SK-N-SH (cell line): ENCODE results near the gene NTN1. TPM values are rescaled to one million over a fixed set of nuclear protein-coding genes. Genes with fewer than 3 reads are reported as not detected.

Experiments
- CTCF ChIA-PET: fragments of 300-600, 350-600 bp; formaldehyde crosslinking; extraction: SDS; loops from one replicate; lab custom pipeline; 2021; lab: Yijun Ruan, JAX
- POLR2A ChIA-PET: fragments of 350-600 bp; sonication (Branson Sonifier 250); formaldehyde crosslinking; extraction: SDS; loops from one replicate; lab custom pipeline; 2020; ENCODE audit warnings: antibody characterized with exemption, inconsistent platforms; lab: Yijun Ruan, JAX
- DNase-seq: peaks from one replicate; pipeline ENCODE4 v3.0.0; 2012
- H2AFZ ChIP-seq: fragments of 200-600 bp; sonication (generic); 2 replicates; pipeline ENCODE4 v1.8.1; 2016; ENCODE audit warnings: antibody characterized with exemption, mild to moderate bottlenecking, low read depth
- H3F3A ChIP-seq: fragments of 200-600 bp; sonication (generic); replicated peaks from 2 replicates; pipeline ENCODE3; 2016; ENCODE audit warnings: antibody characterized with exemption, mild to moderate bottlenecking; ENCODE audit not compliant: insufficient read depth
- H3K27ac ChIP-seq, 2 experiments: fragments of 200-500 bp in 1 of 2; fragments of 200-600 bp in 1 of 2; sonication (Bioruptor generic) in 1 of 2; sonication (generic), shearing (Covaris generic) in 1 of 2; 2 replicates each; pipeline versions ENCODE4 v1.5.1 to v1.6.1; 2014 to 2016; ENCODE audit warnings: low read depth in 2 of 2, inconsistent platforms in 1 of 2, low read length in 1 of 2, mild to moderate bottlenecking in 1 of 2, mixed read lengths in 1 of 2
- H3K27me3 ChIP-seq: fragments of 200-600 bp; sonication (generic), shearing (Covaris generic); 2 replicates; pipeline ENCODE4 v1.6.1; 2016; ENCODE audit warnings: mixed run types; ENCODE audit not compliant: insufficient read depth
- H3K36me3 ChIP-seq, 2 experiments: fragments of 200-500 bp in 1 of 2; fragments of 200-600 bp in 1 of 2; sonication (Bioruptor generic) in 1 of 2; sonication (generic) in 1 of 2; replicated peaks in 1 of 2; 2 replicates each; pipeline versions ENCODE3 to v1.5.1; 2014 to 2016; ENCODE audit warnings: low read length in 1 of 2, mild to moderate bottlenecking in 1 of 2; ENCODE audit not compliant: insufficient read depth in 2 of 2, control insufficient read depth in 1 of 2
- H3K4me1 ChIP-seq, 2 experiments: fragments of 200-500 bp in 1 of 2; fragments of 200-600 bp in 1 of 2; sonication (Bioruptor generic) in 1 of 2; sonication (generic), shearing (Covaris generic) in 1 of 2; 2 replicates each; pipeline versions ENCODE4 v1.5.1 to v1.6.1; 2014 to 2016; ENCODE audit warnings: low read depth in 1 of 2, low read length in 1 of 2, mixed run types in 1 of 2; ENCODE audit not compliant: insufficient read depth in 2 of 2, control insufficient read depth in 1 of 2
- H3K4me2 ChIP-seq: fragments of 200-600 bp; sonication (generic), shearing (Covaris generic); 2 replicates; pipeline ENCODE4 v1.6.1; 2017; ENCODE audit warnings: mixed run types
- H3K4me3 ChIP-seq, 2 experiments: fragments of 200-500 bp in 1 of 2; fragments of 200-600 bp in 1 of 2; sonication (Bioruptor generic) in 1 of 2; sonication (generic), shearing (Covaris generic) in 1 of 2; 2 replicates each; pipeline versions ENCODE4 v1.5.1 to v1.8.1; 2014 to 2016; ENCODE audit warnings: low read depth in 2 of 2, inconsistent platforms in 1 of 2, low read length in 1 of 2, mild to moderate bottlenecking in 1 of 2, mixed read lengths in 1 of 2, moderate library complexity in 1 of 2
- H3K79me2 ChIP-seq: fragments of 200-600 bp; sonication (generic); 2 replicates; pipeline ENCODE4 v1.8.1; 2017; ENCODE audit warnings: mild to moderate bottlenecking; ENCODE audit not compliant: insufficient read depth
- H3K9ac ChIP-seq: fragments of 200-600 bp; sonication (generic); 2 replicates; pipeline ENCODE4 v1.6.1; 2017; ENCODE audit warnings: mixed run types
- H3K9me2 ChIP-seq: fragments of 200-600 bp; sonication (generic); 2 replicates; pipeline ENCODE4 v1.6.1; 2017; ENCODE audit warnings: mixed run types
- H3K9me3 ChIP-seq: fragments of 200-600 bp; sonication (generic); 2 replicates; pipeline ENCODE4 v1.6.1; 2017; ENCODE audit warnings: mixed run types, mild to moderate bottlenecking, moderate library complexity
- H4K20me1 ChIP-seq: fragments of 200-600 bp; sonication (generic); 2 replicates; pipeline ENCODE4 v1.6.1; 2017; ENCODE audit warnings: mild to moderate bottlenecking, mixed run types; ENCODE audit not compliant: insufficient read depth
- CHD2 ChIP-seq: fragments of 150-350 bp; IDR thresholded peaks from 2 replicates; pipeline ENCODE4 v1.6.1; 2018; ENCODE audit warnings: low read length; ENCODE audit not compliant: partially characterized antibody
- CTCF ChIP-seq: fragments of 200-600 bp; sonication (generic); IDR thresholded peaks from 2 replicates; pipeline ENCODE4 v1.6.1; 2017; ENCODE audit warnings: antibody characterized with exemption, mild to moderate bottlenecking, moderate library complexity
- ELF1 ChIP-seq: IDR thresholded peaks from 2 replicates; pipeline ENCODE4 v1.4.0; 2012
- EP300 ChIP-seq, 2 experiments: IDR thresholded peaks; 2 replicates each; pipeline versions ENCODE4 v1.4.0 to v1.6.1; 2012; ENCODE audit warnings: borderline replicate concordance in 1 of 2, low read depth in 1 of 2, low read length in 1 of 2
- EZH2phosphoT487 ChIP-seq: fragments of 200-600 bp; sonication (generic); IDR thresholded peaks from 2 replicates; pipeline ENCODE4 v1.6.1; 2017; ENCODE audit warnings: low read depth, mixed run types, mild to moderate bottlenecking, antibody characterized with exemption, moderate library complexity, borderline replicate concordance
- FOSL2 ChIP-seq: IDR thresholded peaks from 2 replicates; pipeline ENCODE4 v1.4.0; 2012; ENCODE audit warnings: low read depth, mild to moderate bottlenecking, moderate library complexity, borderline replicate concordance
- FOXM1 ChIP-seq: IDR thresholded peaks from 2 replicates; pipeline ENCODE4 v1.4.0; 2012; ENCODE audit warnings: low read depth, mild to moderate bottlenecking
- IRF3 ChIP-seq: fragments of 150-350 bp; IDR thresholded peaks from 2 replicates; pipeline ENCODE4 v1.6.1; 2016; ENCODE audit warnings: mild to moderate bottlenecking, low read depth, low read length
- MAX ChIP-seq: IDR thresholded peaks from 2 replicates; pipeline ENCODE4 v1.4.0; 2012; ENCODE audit warnings: low read depth
- MEF2A ChIP-seq: IDR thresholded peaks from 2 replicates; pipeline ENCODE4 v1.4.0; 2012; ENCODE audit warnings: low read depth, borderline replicate concordance
- MXI1 ChIP-seq: IDR thresholded peaks from 2 replicates; pipeline ENCODE4 v1.6.1; 2012; ENCODE audit warnings: mild to moderate bottlenecking, low read depth, low read length, improper control_type of control experiment
- NRF1 ChIP-seq: IDR thresholded peaks from 2 replicates; pipeline ENCODE4 v1.6.1; 2012; ENCODE audit warnings: low read depth, mild to moderate bottlenecking, low read length
- POLR2AphosphoS5 ChIP-seq: IDR thresholded peaks from 2 replicates; pipeline ENCODE4 v1.6.1; 2012; ENCODE audit warnings: low read depth, low read length
- RAD21 ChIP-seq: IDR thresholded peaks from 2 replicates; pipeline ENCODE4 v1.6.1; 2012; ENCODE audit warnings: mild to moderate bottlenecking, low read length
- RCOR1 ChIP-seq: fragments of 150-350 bp; IDR thresholded peaks from 2 replicates; pipeline ENCODE4 v1.6.1; 2017; ENCODE audit warnings: antibody characterized with exemption, low read length
- RFX5 ChIP-seq: IDR thresholded peaks from 2 replicates; pipeline ENCODE4 v1.6.1; 2012; ENCODE audit warnings: mild to moderate bottlenecking, improper control_type of control experiment, low read length
- SIN3A ChIP-seq: IDR thresholded peaks from 2 replicates; pipeline ENCODE4 v1.6.1; 2012; ENCODE audit warnings: low read depth, mild to moderate bottlenecking, low read length, moderate library complexity, borderline replicate concordance
- TCF12 ChIP-seq: IDR thresholded peaks from 2 replicates; pipeline ENCODE4 v1.4.0; 2012
- ZBTB33 ChIP-seq: IDR thresholded peaks from 2 replicates; pipeline ENCODE4 v1.4.0; 2012; ENCODE audit warnings: low read depth, borderline replicate concordance
- WGBS: methylation state at CpG from one replicate; pipeline ENCODE4 v1.1.6; 2017; ENCODE audit warnings: low lambda C conversion rate; 5-methylcytosine and 5-hydroxymethylcytosine counted together
- polyA plus RNA-seq, 3 experiments: library from polyadenylated mRNA; depleted of rRNA; stranded (reverse); fragments of >200 nt; gene quantifications; 2 replicates each; pipeline ENCODE4 v1.2.3, GENCODE V29; 2012

The NTN1 gene
- polyA plus RNA-seq, 1 of the 3 experiments (the other 2 are of a cell fraction), result 0.05 TPM

- Histone ChIP-seq H2AFZ (no peak overlapping the region), H3K79me2 (no peaks in the 10 kb centered on the region), H3K9ac (no peak overlapping the region), H3K4me2 (no peak overlapping the region), H3F3A (no peaks in the 10 kb centered on the region), H3K27me3 (peaks cover 24% of the 10 kb centered on the region; the same call in 1 of the 2 replicates), H3K4me3 (no peak overlapping the region), H3K4me1 (no peaks in the 10 kb centered on the region), H3K27ac (no peak overlapping the region), H3K9me3 (no peaks in the 10 kb centered on the region), H4K20me1 (no peaks in the 10 kb centered on the region), H3K36me3 (no peaks in the 10 kb centered on the region), H3K9me2 (no peaks in the 10 kb centered on the region)
- 16% methylated on average over 6 of the region's 6 CpGs for WGBS
- POLR2A ChIA-PET, result no interaction called here
- CTCF ChIA-PET, result no interaction called here
- no peak for DNase-seq
- TF ChIP-seq EP300 (IDR thresholded peaks at IDR 0.05; ENCODE audit: borderline replicate concordance in 1 of 2, low read depth in 1 of 2, low read length in 1 of 2) (no peak), MXI1 (no peak), ELF1 (no peak), FOSL2 (no peak), TCF12 (no peak), CTCF (no peak)
Observed at GRCh38 chr17:9052921-9053320, 31.6 kb downstream of the NTN1 start.

- Histone ChIP-seq H3K27me3 (peaks cover 24% of the 10 kb centered on the region; the same call in 1 of the 2 replicates), H3F3A (no peaks in the 10 kb centered on the region), H4K20me1 (no peaks in the 10 kb centered on the region), H3K9ac (no peak overlapping the region), H3K9me2 (no peaks in the 10 kb centered on the region), H3K9me3 (no peaks in the 10 kb centered on the region), H3K79me2 (no peaks in the 10 kb centered on the region), H3K4me3 (no peak overlapping the region), H2AFZ (no peak overlapping the region), H3K36me3 (no peaks in the 10 kb centered on the region), H3K4me1 (no peaks in the 10 kb centered on the region), H3K4me2 (no peak overlapping the region), H3K27ac (no peak overlapping the region)
- ChIA-PET POLR2A (no interaction called here), CTCF (no interaction called here)
- DNase-seq, result no peak
- no peak for TF ChIP-seq MAX
- no peak for TF ChIP-seq TCF12
- no peak for TF ChIP-seq IRF3
- no peak for TF ChIP-seq RCOR1
- no peak for TF ChIP-seq RFX5
- TF ChIP-seq ELF1, result no peak
- TF ChIP-seq EZH2phosphoT487, result no peak
- TF ChIP-seq SIN3A, result no peak
- no peak for TF ChIP-seq ZBTB33
- TF ChIP-seq FOSL2, result no peak
- no peak for TF ChIP-seq EP300 (IDR thresholded peaks at IDR 0.05; ENCODE audit: borderline replicate concordance in 1 of 2, low read depth in 1 of 2, low read length in 1 of 2)
- TF ChIP-seq NRF1, result no peak
- no peak for TF ChIP-seq CHD2
- no peak for TF ChIP-seq FOXM1
- TF ChIP-seq RAD21, result no peak
- no peak for TF ChIP-seq MEF2A
- TF ChIP-seq POLR2AphosphoS5, result no peak
- WGBS, result 11% methylated on average over 4 of the region's 4 CpGs
Observed at GRCh38 chr17:9053406-9053805, 32.1 kb downstream of the NTN1 start.
